ENCODE results near the gene RPGRIP1L. TPM values are rescaled to one million over a fixed set of nuclear protein-coding genes. Genes with fewer than 3 reads are reported as not detected.

The RPGRIP1L gene
- polyA plus RNA-seq, 1 experiment = 5.0 TPM

- H3K27me3 ChIP-seq (ENCODE audit: control insufficient read depth, insufficient read depth, low read length) = no peaks in the 10 kb centered on the region
Measured at GRCh38 chr16:53625221-53625620, 78.4 kb downstream of the RPGRIP1L start.

GRCh38 chr16:53622315-53622714 is 81.3 kb downstream of the RPGRIP1L start:
- ChIA-PET CTCF (no interaction called here), POLR2A (no interaction called here)
- Histone ChIP-seq H3K4me3 (ENCODE audit: low read depth, low read length) (no peak overlapping the region), H3K36me3 (ENCODE audit: control insufficient read depth, insufficient read depth, low read length) (no peaks in the 10 kb centered on the region), H3K27me3 (ENCODE audit: control insufficient read depth, insufficient read depth, low read length) (no peaks in the 10 kb centered on the region)
- TF ChIP-seq CTCF (IDR thresholded peaks at IDR 0.05; ENCODE audit: insufficient read depth, low read depth, low read length) = no peak
- no peak for DNase-seq (ENCODE audit: low read depth)

More at GRCh38 chr16:53625221-53625620, 78.4 kb downstream of the RPGRIP1L start:
- CTCF ChIA-PET = no interaction called here
- no peak for TF ChIP-seq CTCF (IDR thresholded peaks at IDR 0.05; ENCODE audit: insufficient read depth, low read depth, low read length)
- Histone ChIP-seq H3K36me3 (ENCODE audit: control insufficient read depth, insufficient read depth, low read length) (no peaks in the 10 kb centered on the region), H3K4me3 (ENCODE audit: low read depth, low read length) (no peak overlapping the region)
- DNase-seq (ENCODE audit: low read depth) = no peak
- POLR2A ChIA-PET = no interaction called here

- no peak for DNase-seq (ENCODE audit: low read depth)
- CTCF ChIA-PET = no interaction called here
Measured at GRCh38 chr16:53620476-53620875, 83.2 kb downstream of the RPGRIP1L start.

GRCh38 chr16:53619235-53619634 is 84.4 kb downstream of the RPGRIP1L start:
- DNase-seq (ENCODE audit: low read depth) = no peak
- Histone ChIP-seq H3K27me3 (ENCODE audit: control insufficient read depth, insufficient read depth, low read length) (no peaks in the 10 kb centered on the region), H3K4me3 (ENCODE audit: low read depth, low read length) (no peak overlapping the region), H3K36me3 (ENCODE audit: control insufficient read depth, insufficient read depth, low read length) (no peaks in the 10 kb centered on the region)
- ChIA-PET CTCF (no interaction called here), POLR2A (no interaction called here)
- TF ChIP-seq CTCF (IDR thresholded peaks at IDR 0.05; ENCODE audit: insufficient read depth, low read depth, low read length) = no peak

More at GRCh38 chr16:53620476-53620875, 83.2 kb downstream of the RPGRIP1L start:
- TF ChIP-seq CTCF (IDR thresholded peaks at IDR 0.05; ENCODE audit: insufficient read depth, low read depth, low read length) = no peak
- no peak overlapping the region for H3K4me3 ChIP-seq (ENCODE audit: low read depth, low read length)
- H3K36me3 ChIP-seq (ENCODE audit: control insufficient read depth, insufficient read depth, low read length) = no peaks in the 10 kb centered on the region
- H3K27me3 ChIP-seq (ENCODE audit: control insufficient read depth, insufficient read depth, low read length) = no peaks in the 10 kb centered on the region
- POLR2A ChIA-PET = no interaction called here

- no peak for DNase-seq (ENCODE audit: low read depth)
- ChIA-PET CTCF (interaction anchor here (0.6 kb wide), 1 partner anchor 125 kb away, joined by 4 read pairs; no protein-coding TSS in a partner anchor), POLR2A (no interaction called here)
Measured at GRCh38 chr16:53614346-53614745, 89.3 kb downstream of the RPGRIP1L start.

More at GRCh38 chr16:53614346-53614745, 89.3 kb downstream of the RPGRIP1L start:
- no peaks in the 10 kb centered on the region for H3K36me3 ChIP-seq (ENCODE audit: control insufficient read depth, insufficient read depth, low read length)
- no peaks in the 10 kb centered on the region for H3K27me3 ChIP-seq (ENCODE audit: control insufficient read depth, insufficient read depth, low read length)
- no peak overlapping the region for H3K4me3 ChIP-seq (ENCODE audit: low read depth, low read length)
- TF ChIP-seq CTCF (IDR thresholded peaks at IDR 0.05; ENCODE audit: insufficient read depth, low read depth, low read length) = no peak

Data from BJ (cell line).